Endothelial cell of hepatic sinusoid (primary cell): ENCODE measurements around the gene GPRIN2.
"Not testable (repeated sequence)": the region's sequence is repeated elsewhere in the genome, so short reads cannot be mapped to it uniquely, and the experiment has no call there.

Experiments
- in situ Hi-C: cut with HindIII; loops from 2 replicates; pipeline ENCODE4 v1.10.0; 2017; ENCODE audit warnings: low sequenced_read_pairs

The GPRIN2 gene

DNA sequence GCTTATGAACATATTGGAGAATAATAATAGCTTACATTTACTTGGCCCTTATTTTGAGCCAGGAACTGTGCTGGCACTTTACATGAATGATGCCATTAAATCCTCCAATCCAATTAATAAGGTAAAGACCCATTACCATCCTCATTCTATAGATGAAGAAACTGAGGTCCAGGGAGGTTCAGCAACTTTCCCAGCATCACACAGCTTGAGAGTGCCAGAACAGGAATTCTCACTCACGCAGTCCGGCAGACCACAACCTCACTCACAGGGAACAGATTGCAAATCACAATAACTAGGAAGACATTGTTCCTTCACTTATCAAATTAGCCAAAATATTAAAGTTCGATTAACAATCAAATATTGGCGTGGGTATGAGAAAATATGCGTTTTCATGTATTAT, 18.3 kb downstream of the GPRIN2 start:
- in situ Hi-C loops: no loop called here

GRCh38 chr10:46537309-46537708, 19.1 kb downstream of the GPRIN2 start:
- in situ Hi-C loops: no loop called here

GRCh38 chr10:46536781-46537180, 19.7 kb downstream of the GPRIN2 start:
- in situ Hi-C loops: no loop called here

DNA sequence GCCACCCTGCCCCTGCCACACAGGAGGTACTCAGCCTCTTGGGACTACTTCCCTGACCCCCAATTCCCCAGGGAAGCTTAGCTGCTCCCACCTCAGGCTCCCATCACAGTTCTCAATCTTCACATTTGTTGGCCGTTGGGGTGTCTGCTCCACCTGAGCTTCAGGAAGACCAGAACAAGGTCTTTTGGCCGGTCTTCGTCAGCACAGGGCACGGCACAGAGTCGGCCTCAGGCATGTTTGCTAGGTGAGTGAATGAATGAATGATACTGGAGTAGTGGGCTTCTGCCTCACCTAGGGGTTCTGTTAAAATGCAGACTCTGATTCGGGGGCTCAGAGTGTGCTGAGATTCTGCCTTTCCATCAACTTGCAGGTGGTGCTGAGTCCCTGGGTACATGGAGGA, 20.3 kb downstream of the GPRIN2 start:
- in situ Hi-C loops: no loop called here

DNA sequence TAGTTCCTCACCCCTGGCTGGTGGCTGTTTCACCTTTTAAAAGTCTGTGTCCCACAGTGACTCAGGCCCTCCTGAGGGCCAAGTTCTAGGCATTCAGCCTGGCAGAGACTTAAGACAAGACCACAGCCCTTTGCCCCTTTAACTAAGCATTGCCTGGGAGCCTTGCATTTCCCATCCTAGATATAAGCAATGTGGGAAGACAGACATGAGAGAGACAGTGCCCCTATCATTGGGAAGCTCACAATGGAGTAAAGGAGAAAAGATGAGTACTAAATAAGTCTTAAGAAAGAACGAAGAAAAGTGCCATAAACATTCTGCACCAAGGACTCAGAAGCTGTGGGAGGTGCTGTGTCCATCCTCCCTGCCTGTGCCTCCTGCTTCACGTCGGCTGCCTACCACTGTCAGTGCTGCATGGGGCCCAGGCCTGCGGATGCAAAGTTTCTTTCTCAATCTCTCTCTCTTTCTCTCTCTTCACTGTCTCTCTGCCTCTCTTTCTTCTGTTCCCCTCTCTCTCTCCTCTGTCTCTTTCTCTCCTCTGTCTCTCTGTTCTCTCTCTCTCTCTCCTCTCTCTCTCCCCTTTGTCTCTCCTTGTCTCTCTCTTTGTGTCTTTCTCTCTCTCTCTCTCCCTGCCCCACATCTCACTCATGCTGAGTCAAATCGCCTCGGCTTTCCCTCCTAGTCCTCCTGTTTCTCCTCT, 21.5 kb downstream of the GPRIN2 start:
- in situ Hi-C loops: no loop called here

DNA sequence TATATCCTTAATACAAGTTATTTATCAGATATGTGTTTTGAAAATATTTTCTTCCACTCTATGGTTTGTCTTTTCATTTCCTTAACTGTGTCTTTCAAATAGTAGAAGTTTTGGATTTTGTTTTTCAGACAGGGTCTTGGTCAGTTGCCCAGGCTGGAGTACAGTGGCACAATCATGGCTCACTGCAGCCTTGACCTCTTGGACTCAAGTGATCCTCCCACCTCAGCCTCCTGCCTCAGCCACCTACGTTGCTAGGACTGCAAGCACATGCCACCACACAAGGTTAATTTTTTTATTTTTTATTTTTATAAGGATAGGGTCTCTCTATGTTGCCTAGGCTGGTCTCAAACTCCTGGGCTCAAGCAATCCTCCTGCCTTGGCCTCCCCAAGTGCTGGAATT, 24.2 kb downstream of the GPRIN2 start:
- in situ Hi-C loops: not testable (repeated sequence)

DNA sequence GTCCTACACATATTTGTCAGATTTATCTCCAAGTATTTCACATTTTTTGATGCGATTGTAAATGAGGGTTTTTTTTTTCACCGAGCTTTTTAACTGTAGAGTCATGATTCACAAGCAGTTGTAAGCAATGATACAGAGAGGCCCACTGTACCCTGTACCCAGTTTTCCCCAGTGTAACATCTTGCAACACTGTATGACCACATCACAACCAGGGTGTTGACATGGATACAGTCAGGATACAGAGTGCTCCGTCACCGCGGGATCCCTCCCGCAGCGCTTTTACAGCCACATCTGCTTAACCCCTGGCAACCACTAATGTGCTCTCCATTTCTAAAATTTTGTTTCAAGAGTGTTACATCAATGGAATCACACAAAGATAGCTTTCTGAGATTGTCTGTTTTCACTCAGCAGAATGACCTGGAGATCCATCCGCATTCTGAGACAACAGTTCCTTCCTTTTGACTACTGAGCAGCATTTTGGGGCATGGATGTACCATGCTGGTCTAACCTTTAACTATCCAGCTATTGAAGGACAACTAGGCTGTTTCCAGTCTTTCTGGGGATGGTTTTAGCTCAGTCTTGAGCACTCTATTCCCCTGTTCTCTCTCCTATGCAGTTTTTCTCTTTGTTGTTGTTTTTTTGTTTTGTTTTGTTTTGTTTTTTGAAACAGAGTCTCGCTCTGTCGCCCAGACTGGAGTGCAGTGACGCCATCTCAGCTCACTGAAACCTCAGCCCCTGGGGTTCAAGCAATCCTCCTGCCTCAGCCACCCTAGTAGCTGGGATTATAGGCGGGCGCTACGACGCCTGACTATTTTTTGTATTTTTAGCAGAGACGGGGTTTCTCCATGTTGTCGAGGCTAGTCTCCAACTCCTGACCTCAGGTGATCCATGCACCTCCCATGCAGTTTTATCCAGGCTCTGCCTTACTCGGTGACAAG, 25.9 kb downstream of the GPRIN2 start:
- in situ Hi-C loops: no loop called here

- in situ Hi-C loops: not testable (repeated sequence)
Observed at GRCh38 chr10:46529742-46530141, 26.7 kb downstream of the GPRIN2 start.

- in situ Hi-C loops: no loop called here
Observed at GRCh38 chr10:46528675-46529615, 27.5 kb downstream of the GPRIN2 start.

DNA sequence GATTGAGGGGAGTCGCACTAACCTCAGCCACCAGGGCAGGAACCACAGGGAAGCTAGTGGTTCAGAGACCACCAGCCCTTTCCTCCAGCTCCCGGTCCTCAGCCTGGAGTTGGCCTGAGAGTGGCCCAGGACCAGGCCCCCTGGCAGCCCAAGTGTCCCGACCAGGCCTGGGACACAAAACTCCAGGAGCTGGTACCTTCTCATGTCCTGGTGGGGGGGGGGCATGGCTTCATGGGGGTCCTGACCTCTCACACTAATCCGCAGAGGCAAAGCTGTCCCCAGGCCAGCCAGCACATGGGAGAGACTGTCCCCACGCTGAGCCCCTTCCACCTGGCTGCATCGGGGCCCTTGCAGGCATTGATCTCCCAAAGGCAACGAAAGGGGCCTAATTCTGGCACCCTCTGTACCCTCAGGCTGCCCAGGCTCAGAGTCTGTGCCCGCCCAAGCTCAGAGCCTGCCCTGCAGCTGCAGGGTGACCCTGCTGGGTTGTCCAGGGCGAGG, 28.2 kb downstream of the GPRIN2 start:
- in situ Hi-C loops: no loop called here

DNA sequence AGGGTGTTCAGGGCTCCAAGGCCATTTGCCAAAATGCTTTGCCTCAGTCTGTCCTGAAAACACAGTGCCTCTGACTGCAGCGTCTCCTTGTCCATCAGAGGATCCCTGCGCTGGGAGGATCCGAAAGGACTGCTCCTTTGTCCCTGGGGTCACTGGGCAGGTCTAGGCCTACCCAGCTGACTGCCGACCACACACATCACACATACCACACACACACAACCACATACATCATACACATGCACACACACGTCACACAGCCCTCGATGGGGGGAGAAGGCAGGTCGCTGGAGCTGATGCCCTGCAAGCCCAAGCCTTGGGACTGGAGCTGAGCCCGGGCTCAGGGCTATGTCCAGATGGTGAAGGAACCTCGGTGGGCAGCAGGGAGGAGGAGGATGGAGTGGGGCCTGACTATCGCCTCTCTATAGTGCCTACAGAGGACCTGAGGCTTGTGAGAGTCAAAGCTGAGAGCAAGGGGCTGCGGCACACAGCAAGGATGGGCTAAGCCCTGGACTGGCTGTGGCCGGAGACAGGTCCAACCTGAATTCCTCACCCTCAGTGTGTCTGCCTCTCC, 29.1 kb downstream of the GPRIN2 start:
- in situ Hi-C loops: no loop called here

- in situ Hi-C loops: no loop called here
Observed at GRCh38 chr10:46526682-46527038, 29.8 kb downstream of the GPRIN2 start.

- in situ Hi-C loops: no loop called here
Observed at GRCh38 chr10:46525824-46526681, 30.4 kb downstream of the GPRIN2 start.

- in situ Hi-C loops: no loop called here
Observed at GRCh38 chr10:46525177-46525823, 31.2 kb downstream of the GPRIN2 start.

DNA sequence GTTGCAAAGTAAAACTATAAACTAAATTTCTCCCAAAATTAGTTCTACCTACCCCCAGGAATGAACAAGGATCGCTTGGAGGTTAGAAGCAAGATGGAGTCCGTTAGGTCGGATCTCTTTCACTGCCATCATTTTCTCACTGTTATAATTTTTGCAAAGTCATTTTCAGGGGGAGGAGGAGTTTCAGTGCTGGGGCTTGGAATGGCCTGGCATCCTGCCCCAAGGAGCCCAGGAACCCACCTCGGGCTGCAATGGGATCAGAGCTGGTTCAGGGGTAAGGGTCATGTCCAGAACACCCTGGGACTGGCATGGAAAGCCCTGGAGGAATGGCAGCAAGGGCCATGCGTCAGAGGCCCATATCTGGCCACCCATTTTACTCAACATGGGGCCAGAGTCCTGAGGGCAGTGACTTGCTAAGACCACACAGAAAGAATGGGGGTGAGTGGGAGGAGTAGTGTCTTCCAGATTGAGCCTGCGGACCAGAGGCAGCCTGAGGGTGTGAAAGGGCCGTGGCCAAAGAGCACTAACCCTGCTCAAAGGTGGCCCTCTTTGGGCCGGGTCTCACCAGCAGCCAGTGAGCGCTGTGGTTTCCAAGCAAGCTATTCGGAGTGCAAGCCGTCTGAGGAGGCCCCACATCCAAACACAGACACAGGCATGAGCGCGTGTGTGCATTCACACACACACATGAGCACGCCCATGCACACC, 31.8 kb downstream of the GPRIN2 start:
- in situ Hi-C loops: no loop called here

DNA sequence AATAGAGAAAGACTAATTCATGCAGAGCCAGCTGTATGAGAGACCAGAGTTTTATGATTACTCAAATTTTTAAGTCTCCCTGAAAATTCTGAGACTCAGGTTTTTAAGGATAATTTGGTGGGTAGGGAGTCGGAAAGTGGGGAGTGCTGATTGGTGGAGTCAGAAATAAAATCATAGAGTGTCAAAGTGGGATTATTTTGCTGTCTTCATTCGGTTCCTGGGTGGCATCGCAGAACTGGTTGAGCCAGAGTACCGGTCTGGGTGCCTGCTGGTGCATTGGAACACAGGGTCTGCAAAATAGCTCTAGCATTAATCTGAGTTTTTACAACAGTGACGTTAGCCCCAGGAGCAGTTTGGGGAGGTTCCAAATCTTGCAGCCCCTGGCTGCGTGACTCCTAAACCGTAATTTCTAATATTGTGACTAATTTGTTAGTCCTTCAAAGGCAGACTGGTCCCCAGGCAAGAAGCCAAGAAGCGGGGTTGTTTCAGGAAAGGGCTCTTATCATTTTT, 32.4 kb downstream of the GPRIN2 start:
- in situ Hi-C loops: no loop called here

DNA sequence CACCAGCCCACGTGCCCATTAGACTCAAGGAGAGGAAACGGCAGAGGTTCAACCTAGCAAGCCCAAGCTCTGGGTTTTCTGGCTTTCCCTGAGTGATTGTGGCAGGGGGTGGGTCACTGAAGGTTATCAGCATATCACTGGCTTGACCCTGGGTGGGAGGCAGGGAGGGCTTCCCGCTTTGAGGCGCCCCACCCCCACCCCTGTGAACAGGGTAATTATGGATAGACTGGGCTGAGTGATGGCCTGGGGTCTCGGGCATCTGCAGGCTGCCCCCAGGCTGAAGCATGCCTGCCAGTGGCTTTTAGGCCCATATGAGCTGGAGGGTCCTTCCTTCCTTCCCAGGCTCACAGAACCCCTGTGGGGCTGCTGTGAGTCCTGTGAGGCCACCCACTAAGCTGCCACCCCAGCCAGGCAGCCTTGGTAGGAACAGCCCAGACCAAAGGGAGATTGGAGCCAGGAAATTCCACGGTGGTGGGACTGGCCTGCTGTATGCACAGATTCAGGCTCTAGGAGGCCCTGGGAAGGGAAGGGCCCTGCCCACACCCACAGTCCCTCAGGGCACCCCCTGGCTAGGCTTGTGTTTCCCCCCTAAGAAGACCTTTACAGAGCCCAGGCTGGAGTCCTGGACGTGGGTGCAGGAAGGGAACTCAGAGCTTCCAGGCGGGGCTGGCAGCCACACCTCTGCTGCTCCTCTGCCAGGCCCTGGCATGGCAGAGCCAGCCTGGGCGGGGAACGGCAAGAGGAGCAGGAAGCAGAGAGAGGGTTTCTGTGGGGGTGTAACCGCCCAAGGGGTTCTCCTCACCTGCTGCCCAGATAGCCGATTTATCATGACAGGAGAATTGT, 33.1 kb downstream of the GPRIN2 start:
- in situ Hi-C loops: no loop called here
